ENCODE measurements around the gene DHRSX. TPM values are rescaled to one million over a fixed set of nuclear protein-coding genes. Genes with fewer than 3 reads are reported as not detected.

The DHRSX gene
- total RNA-seq, 2 donors from 2014 or later = 24.0 to 35.7 TPM

DNA sequence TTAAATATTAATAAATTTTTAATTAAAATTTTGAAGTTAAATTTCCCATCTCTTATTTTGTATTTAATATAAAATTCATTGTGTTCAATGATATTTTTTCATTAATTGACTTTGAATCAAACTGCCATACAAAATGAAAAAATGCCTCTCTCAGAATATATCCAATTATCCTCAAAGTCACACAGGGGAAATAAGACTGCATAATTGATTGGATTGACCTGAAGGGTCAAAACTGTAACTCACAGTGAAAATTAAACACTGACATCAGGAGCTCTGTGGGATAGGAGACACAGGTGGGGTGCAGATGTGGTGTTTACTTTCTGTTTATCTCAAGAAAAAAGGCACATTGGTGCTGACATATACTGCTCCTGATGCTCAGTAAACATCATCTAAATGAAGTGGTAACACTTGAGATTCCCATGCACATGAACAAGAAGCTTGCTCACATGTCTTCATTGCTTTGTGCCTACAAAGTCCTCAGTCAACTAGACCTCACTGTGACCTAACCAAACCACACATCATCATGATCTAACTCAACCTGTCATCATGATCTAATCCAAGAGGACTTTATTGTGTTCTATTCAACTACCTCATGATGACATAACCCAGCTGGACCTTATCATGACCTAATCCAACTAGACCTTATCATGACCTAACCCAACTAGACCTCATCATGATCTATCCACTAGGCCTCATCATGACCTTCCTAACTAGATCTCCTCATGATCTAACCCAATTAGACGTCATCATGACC, 83.7 kb downstream of the DHRSX start:
- no peak overlapping the region for H3K4me3 Mint-ChIP-seq
- H3K36me3 Mint-ChIP-seq = peaks cover 16% of the 10 kb centered on the region
- ATAC-seq (peak in 1 of 2 donors; percentile 59), DNase-seq (ENCODE audit: low spot score) (no peak)
- H3K27ac Mint-ChIP-seq = no peak overlapping the region
- no peaks in the 10 kb centered on the region for H3K9me3 Mint-ChIP-seq
- H3K4me1 Mint-ChIP-seq (ENCODE audit: low read depth in 2 of 2) = peaks cover 0 to 2% of the 10 kb centered on the region in 2 donors
- no peaks in the 10 kb centered on the region for H3K27me3 Mint-ChIP-seq

DNA sequence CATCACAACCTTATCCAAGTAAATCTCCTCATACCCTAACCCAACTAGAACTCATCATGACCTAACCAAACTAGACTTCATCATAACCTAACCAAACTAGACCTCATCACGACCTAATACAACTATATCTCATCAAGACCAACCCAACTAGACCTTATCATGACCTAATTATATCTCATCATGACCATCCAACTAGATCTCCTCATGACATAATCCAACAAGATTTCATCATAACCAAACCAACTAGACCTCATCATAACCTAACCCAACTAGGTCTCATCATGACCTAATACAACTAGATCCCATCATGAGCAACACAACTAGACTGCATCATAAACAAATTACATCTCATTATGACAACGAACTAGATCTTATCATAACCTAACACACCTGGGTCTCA, 86.4 kb downstream of the DHRSX start:
- DNase-seq (ENCODE audit: low spot score) = no peak
- Mint-ChIP-seq H3K9me3 (no peaks in the 10 kb centered on the region), H3K36me3 (no peaks in the 10 kb centered on the region), H3K27me3 (no peaks in the 10 kb centered on the region), H3K4me1 (ENCODE audit: low read depth in 2 of 2) (no peaks in the 10 kb centered on the region), H3K4me3 (no peak overlapping the region), H3K27ac (no peak overlapping the region)
- ATAC-seq = no peak

DNA sequence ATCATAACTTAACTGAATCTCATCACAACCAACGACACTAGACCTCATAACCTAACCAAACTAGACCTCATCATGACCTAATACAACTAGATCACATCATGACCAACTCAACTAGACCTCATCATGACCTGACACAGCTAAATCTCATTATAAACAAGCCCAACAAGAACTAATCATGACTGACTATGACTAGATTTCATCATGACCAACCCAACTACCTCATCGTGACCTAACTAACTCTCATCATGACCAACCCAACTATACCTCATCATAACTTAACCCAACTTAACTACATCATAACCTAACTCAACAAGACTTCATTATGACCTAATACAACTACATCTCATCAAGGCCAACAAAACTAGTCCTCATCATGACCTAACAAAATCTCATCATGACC, 86.8 kb downstream of the DHRSX start:
- Mint-ChIP-seq H3K4me1 (ENCODE audit: low read depth in 2 of 2) (no peaks in the 10 kb centered on the region), H3K4me3 (no peak overlapping the region), H3K27me3 (no peaks in the 10 kb centered on the region), H3K9me3 (no peaks in the 10 kb centered on the region), H3K36me3 (no peaks in the 10 kb centered on the region), H3K27ac (no peak overlapping the region)
- DNase-seq (ENCODE audit: low spot score) (no peak), ATAC-seq (no peak)

- Mint-ChIP-seq H3K27ac (no peak overlapping the region), H3K4me3 (no peak overlapping the region), H3K4me1 (ENCODE audit: low read depth in 2 of 2) (no peaks in the 10 kb centered on the region), H3K36me3 (peaks cover 4% of the 10 kb centered on the region), H3K27me3 (no peaks in the 10 kb centered on the region), H3K9me3 (no peaks in the 10 kb centered on the region)
- DNase-seq (ENCODE audit: low spot score) (no peak), ATAC-seq (no peak)
Observed at GRCh38 chrX:2412131-2412530, 88.6 kb downstream of the DHRSX start.

DNA sequence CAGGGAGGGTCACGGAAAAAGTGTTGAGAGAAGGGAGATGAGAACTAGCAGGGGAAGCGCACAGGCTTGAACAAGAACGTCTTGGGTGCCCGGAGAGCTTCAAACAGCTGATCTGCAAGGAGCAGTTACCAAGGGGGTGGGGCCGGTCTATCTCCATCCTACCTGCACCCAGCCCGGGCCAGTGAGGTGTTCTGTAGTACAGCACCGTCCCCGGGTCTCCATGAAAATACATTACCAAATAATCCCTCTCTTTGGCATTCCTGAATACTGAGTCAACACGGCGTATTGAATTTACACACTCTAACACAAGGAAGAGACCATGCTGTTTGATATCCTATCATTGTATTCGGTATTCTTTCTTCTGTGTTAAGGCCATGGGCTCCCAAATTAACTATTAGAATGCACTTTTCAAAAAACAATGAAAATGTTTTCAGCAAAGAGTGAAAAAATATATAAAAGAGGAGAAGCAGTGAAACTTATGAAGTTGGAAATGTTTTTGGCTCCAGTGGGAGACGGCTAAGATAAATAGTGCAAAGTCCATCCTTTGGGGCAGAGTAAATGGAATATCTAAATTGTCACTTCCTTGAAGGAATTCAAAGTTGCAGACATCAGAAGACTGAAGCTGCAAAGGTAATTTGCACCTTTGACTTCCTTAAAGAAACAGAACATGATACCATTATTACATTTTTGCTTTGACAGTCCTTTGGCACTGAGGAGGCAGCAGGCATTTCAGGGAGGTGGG, 90.3 kb downstream of the DHRSX start:
- Mint-ChIP-seq H3K4me1 (ENCODE audit: low read depth in 2 of 2) (no peaks in the 10 kb centered on the region), H3K27ac (no peak overlapping the region), H3K27me3 (no peaks in the 10 kb centered on the region), H3K36me3 (peaks cover 11% of the 10 kb centered on the region), H3K4me3 (no peak overlapping the region), H3K9me3 (no peaks in the 10 kb centered on the region)
- ATAC-seq (no peak), DNase-seq (ENCODE audit: low spot score) (no peak)

GRCh38 chrX:2409796-2410195, 91.0 kb downstream of the DHRSX start:
- no peak for ATAC-seq
- no peak overlapping the region for H3K4me3 Mint-ChIP-seq
- H3K27me3 Mint-ChIP-seq = no peaks in the 10 kb centered on the region
- no peak overlapping the region for H3K27ac Mint-ChIP-seq
- DNase-seq (ENCODE audit: low spot score) = no peak
- H3K36me3 Mint-ChIP-seq = peaks cover 11% of the 10 kb centered on the region
- no peaks in the 10 kb centered on the region for H3K9me3 Mint-ChIP-seq
- no peaks in the 10 kb centered on the region for H3K4me1 Mint-ChIP-seq (ENCODE audit: low read depth in 2 of 2)

DNA sequence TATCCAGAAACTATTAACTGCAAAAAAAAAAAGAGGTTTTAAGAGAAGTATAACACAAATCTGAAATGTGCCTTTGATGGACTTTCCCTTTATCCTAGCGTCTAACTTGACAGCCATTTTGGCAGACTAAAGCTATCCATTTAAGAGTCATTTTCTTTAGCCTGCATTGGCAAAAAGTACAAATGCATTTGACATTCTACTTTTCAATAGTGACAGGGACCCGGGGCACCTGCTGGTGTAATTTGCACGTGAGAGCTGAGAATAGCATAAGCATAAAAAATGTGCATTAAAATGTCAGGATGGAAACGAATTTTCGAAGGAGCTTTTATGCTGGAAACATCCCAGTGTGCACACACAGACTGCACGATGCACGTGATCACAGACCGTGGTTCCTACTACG, 91.9 kb downstream of the DHRSX start:
- Mint-ChIP-seq H3K9me3 (no peaks in the 10 kb centered on the region), H3K27ac (no peak overlapping the region), H3K27me3 (no peaks in the 10 kb centered on the region), H3K36me3 (peaks cover 11% of the 10 kb centered on the region), H3K4me1 (ENCODE audit: low read depth in 2 of 2) (no peaks in the 10 kb centered on the region), H3K4me3 (no peak overlapping the region)
- ATAC-seq (no peak), DNase-seq (ENCODE audit: low spot score) (no peak)

GRCh38 chrX:2406891-2407518, 93.8 kb downstream of the DHRSX start:
- no peak overlapping the region for H3K27ac Mint-ChIP-seq
- ATAC-seq (no peak), DNase-seq (ENCODE audit: low spot score) (no peak)
- peaks cover 11% of the 10 kb centered on the region for H3K36me3 Mint-ChIP-seq
- no peaks in the 10 kb centered on the region for H3K9me3 Mint-ChIP-seq
- no peaks in the 10 kb centered on the region for H3K4me1 Mint-ChIP-seq (ENCODE audit: low read depth in 2 of 2)
- no peak overlapping the region for H3K4me3 Mint-ChIP-seq
- H3K27me3 Mint-ChIP-seq = no peaks in the 10 kb centered on the region

DNA sequence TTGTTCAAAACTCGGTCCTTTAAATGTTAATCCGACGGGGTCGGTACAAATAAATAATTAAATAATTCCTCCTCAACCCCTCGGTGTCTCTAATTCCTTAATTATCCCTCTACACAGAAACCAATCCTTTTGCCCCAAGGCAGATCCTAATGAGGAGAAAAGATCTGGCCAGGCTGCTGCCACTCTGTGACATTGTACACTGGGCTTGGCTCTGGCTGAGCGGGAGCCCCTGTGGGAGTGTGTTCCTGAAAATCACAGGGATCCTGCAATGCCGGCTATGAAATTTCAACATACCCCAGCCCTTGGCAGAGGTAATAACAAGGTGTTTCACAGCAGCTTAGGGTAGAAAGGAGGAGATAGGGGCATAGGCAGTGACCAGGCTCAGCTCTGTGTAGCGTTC, 96.0 kb downstream of the DHRSX start:
- Mint-ChIP-seq H3K4me3 (no peak overlapping the region), H3K9me3 (no peaks in the 10 kb centered on the region), H3K36me3 (peaks cover 15% of the 10 kb centered on the region), H3K4me1 (ENCODE audit: low read depth in 2 of 2) (peaks cover 0 to 4% of the 10 kb centered on the region in 2 donors), H3K27ac (no peak overlapping the region), H3K27me3 (no peaks in the 10 kb centered on the region)
- ATAC-seq (no peak), DNase-seq (ENCODE audit: low spot score) (no peak)

- H3K27me3 Mint-ChIP-seq = no peaks in the 10 kb centered on the region
- no peak for ATAC-seq
- no peak for DNase-seq (ENCODE audit: low spot score)
- H3K36me3 Mint-ChIP-seq = peaks cover 13% of the 10 kb centered on the region
- no peaks in the 10 kb centered on the region for H3K9me3 Mint-ChIP-seq
- peaks cover 0 to 4% of the 10 kb centered on the region in 2 donors for H3K4me1 Mint-ChIP-seq (ENCODE audit: low read depth in 2 of 2)
- no peak overlapping the region for H3K27ac Mint-ChIP-seq
- no peak overlapping the region for H3K4me3 Mint-ChIP-seq
Observed at GRCh38 chrX:2402361-2402690, 98.5 kb downstream of the DHRSX start.

GRCh38 chrX:2401590-2402360, 99.0 kb downstream of the DHRSX start:
- H3K9me3 Mint-ChIP-seq = no peaks in the 10 kb centered on the region
- ATAC-seq = no peak
- no peak overlapping the region for H3K4me3 Mint-ChIP-seq
- H3K36me3 Mint-ChIP-seq = peaks cover 8% of the 10 kb centered on the region
- H3K27ac Mint-ChIP-seq = no peak overlapping the region
- DNase-seq (ENCODE audit: low spot score) = no peak
- no peaks in the 10 kb centered on the region for H3K27me3 Mint-ChIP-seq
- H3K4me1 Mint-ChIP-seq (ENCODE audit: low read depth in 2 of 2) = peaks cover 0 to 4% of the 10 kb centered on the region in 2 donors

DNA sequence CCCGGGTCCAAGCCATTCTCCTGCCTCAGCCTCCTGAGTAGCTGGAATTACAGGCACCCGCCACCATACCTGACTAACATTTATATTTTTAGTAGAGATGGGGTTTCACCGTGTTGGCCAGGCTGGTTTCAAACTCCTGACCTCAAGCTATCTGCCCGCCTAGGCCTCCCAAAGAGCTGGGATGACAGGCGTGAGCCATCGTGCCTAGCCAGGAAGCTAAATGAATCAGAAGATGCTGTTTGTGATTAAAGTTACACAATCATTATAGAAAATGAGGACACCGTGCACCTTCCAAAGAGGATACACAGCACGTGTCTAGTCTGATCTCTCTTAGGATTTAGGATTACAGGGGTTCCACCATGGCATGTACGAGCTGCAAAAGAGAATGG, 99.6 kb downstream of the DHRSX start:
- no peaks in the 10 kb centered on the region for H3K27me3 Mint-ChIP-seq
- no peak overlapping the region for H3K27ac Mint-ChIP-seq
- H3K4me1 Mint-ChIP-seq (ENCODE audit: low read depth in 2 of 2) = peaks cover 0 to 4% of the 10 kb centered on the region in 2 donors
- no peak overlapping the region for H3K4me3 Mint-ChIP-seq
- DNase-seq (ENCODE audit: low spot score) = no peak
- H3K9me3 Mint-ChIP-seq = no peaks in the 10 kb centered on the region
- no peak for ATAC-seq
- peaks cover 4% of the 10 kb centered on the region for H3K36me3 Mint-ChIP-seq

- H3K9me3 Mint-ChIP-seq = no peaks in the 10 kb centered on the region
- no peaks in the 10 kb centered on the region for H3K27me3 Mint-ChIP-seq
- no peak for ATAC-seq
- H3K4me1 Mint-ChIP-seq (ENCODE audit: low read depth in 2 of 2) = peaks cover 0 to 15% of the 10 kb centered on the region in 2 donors
- H3K27ac Mint-ChIP-seq = no peak overlapping the region
- H3K36me3 Mint-ChIP-seq = peaks cover 4% of the 10 kb centered on the region
- DNase-seq (ENCODE audit: low spot score) = no peak
- no peak overlapping the region for H3K4me3 Mint-ChIP-seq
Observed at GRCh38 chrX:2398064-2398656, 102.6 kb downstream of the DHRSX start.
